Testis (tissue), 2 donors: ENCODE measurements around the gene SIGLEC10.
"Not testable (repeated sequence)": the region's sequence is repeated elsewhere in the genome, so short reads cannot be mapped to it uniquely, and the experiment has no call there.

ENCODE experiments used
- CTCF ChIP-seq, 3 experiments: fragments of 450-650 bp in 2 of 3; fragments of 200-600 bp in 1 of 3; sonication (generic) in 1 of 3; IDR thresholded peaks; one replicate each; pipeline ENCODE4 v1.5.1; 2016 to 2019; ENCODE audit warnings: antibody characterized with exemption in 3 of 3, mild to moderate bottlenecking in 2 of 3, moderate library complexity in 1 of 3
- POLR2A ChIP-seq: fragments of 450-650 bp; IDR thresholded peaks from one replicate; pipeline ENCODE4 v1.6.1; 2017; ENCODE audit warnings: antibody characterized with exemption, mild to moderate bottlenecking, moderate library complexity

- TF ChIP-seq CTCF (IDR thresholded peaks at IDR 0.05); POLR2A: not testable (repeated sequence)
Measured at GRCh38 chr19:51463976-51464581, 46.6 kb upstream of the SIGLEC10 start.
